Ammon's horn (tissue), 1 donor: ENCODE measurements around the gene GBX1.

ENCODE experiments used
- DNase-seq: peaks from one replicate; pipeline ENCODE4 v3.0.0-alpha.2; 2016; ENCODE audit warnings: low spot score

The GBX1 gene

GRCh38 chr7:151114151-151115090 is 53.1 kb downstream of the GBX1 start:
- DNase-seq, result no peak

GRCh38 chr7:151113344-151114150 is 53.9 kb downstream of the GBX1 start:
- no peak for DNase-seq

GRCh38 chr7:151110941-151111645 is 56.4 kb downstream of the GBX1 start:
- DNase-seq, result peak; percentile 88

- no peak for DNase-seq
Observed at GRCh38 chr7:151110236-151110940, 57.1 kb downstream of the GBX1 start.

GRCh38 chr7:151109094-151110048 is 58.1 kb downstream of the GBX1 start:
- no peak for DNase-seq

- DNase-seq, result no peak
Observed at GRCh38 chr7:151107882-151108281, 59.6 kb downstream of the GBX1 start.

GRCh38 chr7:151104411-151105235 is 62.9 kb downstream of the GBX1 start:
- no peak for DNase-seq

GRCh38 chr7:151103973-151104372 is 63.5 kb downstream of the GBX1 start:
- no peak for DNase-seq

- DNase-seq, result no peak
Observed at GRCh38 chr7:151102991-151103390, 64.5 kb downstream of the GBX1 start.

GRCh38 chr7:151101621-151102396 is 65.7 kb downstream of the GBX1 start:
- DNase-seq, result no peak

- DNase-seq, result no peak
Observed at GRCh38 chr7:151100921-151101320, 66.6 kb downstream of the GBX1 start.

GRCh38 chr7:151099486-151100211 is 67.8 kb downstream of the GBX1 start:
- no peak for DNase-seq
